ENCODE data around the gene CATSPER1.

DNA sequence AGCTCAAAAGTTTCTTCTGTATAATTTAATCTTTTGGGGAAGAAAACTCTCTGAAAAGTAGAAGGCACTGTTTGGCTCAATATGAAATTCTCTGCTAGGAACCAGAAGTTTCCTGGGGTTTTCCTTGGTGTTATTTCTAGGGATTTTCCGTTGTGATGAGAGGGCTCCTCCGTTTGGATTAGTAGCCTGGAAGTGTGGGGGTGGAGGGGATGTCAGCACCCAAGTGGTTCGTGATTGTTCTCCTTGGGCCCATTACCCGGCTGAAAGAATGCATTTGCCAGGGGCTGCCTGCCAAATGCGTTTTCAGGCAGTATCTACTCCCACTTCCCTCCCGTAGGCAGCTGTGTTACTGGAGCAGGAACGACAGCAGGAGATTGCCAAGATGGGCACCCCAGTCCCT lies 30.2 kb upstream of the CATSPER1 start:
- TF ChIP-seq EZH2phosphoT487 (IDR thresholded peaks at IDR 0.05; ENCODE audit: unreplicated experiment) (no peak), CREB1 (CRISPR knock-in tag; IDR thresholded peaks at IDR 0.05; ENCODE audit: low read depth) (no peak), EZH2 (IDR thresholded peaks at IDR 0.05; ENCODE audit: low read depth, unreplicated experiment) (no peak), POLR2AphosphoS5 (IDR thresholded peaks at IDR 0.05; ENCODE audit: low read depth) (no peak), ZNF462 (CRISPR knock-in tag; IDR thresholded peaks at IDR 0.05) (no peak), JUNB (IDR thresholded peaks at IDR 0.05; ENCODE audit: unreplicated experiment) (no peak), STAT1 (IDR thresholded peaks at IDR 0.05; ENCODE audit: unreplicated experiment) (no peak)
- TF ChIP-seq, protein P1, sequence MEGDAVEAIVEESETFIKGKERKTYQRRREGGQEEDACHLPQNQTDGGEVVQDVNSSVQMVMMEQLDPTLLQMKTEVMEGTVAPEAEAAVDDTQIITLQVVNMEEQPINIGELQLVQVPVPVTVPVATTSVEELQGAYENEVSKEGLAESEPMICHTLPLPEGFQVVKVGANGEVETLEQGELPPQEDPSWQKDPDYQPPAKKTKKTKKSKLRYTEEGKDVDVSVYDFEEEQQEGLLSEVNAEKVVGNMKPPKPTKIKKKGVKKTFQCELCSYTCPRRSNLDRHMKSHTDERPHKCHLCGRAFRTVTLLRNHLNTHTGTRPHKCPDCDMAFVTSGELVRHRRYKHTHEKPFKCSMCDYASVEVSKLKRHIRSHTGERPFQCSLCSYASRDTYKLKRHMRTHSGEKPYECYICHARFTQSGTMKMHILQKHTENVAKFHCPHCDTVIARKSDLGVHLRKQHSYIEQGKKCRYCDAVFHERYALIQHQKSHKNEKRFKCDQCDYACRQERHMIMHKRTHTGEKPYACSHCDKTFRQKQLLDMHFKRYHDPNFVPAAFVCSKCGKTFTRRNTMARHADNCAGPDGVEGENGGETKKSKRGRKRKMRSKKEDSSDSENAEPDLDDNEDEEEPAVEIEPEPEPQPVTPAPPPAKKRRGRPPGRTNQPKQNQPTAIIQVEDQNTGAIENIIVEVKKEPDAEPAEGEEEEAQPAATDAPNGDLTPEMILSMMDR (conservative IDR thresholded peaks at IDR 0.05; ENCODE audit: low read depth in 2 of 2) = no peak
- TF ChIP-seq, protein P2, sequence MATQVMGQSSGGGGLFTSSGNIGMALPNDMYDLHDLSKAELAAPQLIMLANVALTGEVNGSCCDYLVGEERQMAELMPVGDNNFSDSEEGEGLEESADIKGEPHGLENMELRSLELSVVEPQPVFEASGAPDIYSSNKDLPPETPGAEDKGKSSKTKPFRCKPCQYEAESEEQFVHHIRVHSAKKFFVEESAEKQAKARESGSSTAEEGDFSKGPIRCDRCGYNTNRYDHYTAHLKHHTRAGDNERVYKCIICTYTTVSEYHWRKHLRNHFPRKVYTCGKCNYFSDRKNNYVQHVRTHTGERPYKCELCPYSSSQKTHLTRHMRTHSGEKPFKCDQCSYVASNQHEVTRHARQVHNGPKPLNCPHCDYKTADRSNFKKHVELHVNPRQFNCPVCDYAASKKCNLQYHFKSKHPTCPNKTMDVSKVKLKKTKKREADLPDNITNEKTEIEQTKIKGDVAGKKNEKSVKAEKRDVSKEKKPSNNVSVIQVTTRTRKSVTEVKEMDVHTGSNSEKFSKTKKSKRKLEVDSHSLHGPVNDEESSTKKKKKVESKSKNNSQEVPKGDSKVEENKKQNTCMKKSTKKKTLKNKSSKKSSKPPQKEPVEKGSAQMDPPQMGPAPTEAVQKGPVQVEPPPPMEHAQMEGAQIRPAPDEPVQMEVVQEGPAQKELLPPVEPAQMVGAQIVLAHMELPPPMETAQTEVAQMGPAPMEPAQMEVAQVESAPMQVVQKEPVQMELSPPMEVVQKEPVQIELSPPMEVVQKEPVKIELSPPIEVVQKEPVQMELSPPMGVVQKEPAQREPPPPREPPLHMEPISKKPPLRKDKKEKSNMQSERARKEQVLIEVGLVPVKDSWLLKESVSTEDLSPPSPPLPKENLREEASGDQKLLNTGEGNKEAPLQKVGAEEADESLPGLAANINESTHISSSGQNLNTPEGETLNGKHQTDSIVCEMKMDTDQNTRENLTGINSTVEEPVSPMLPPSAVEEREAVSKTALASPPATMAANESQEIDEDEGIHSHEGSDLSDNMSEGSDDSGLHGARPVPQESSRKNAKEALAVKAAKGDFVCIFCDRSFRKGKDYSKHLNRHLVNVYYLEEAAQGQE (IDR thresholded peaks at IDR 0.05; ENCODE audit: unreplicated experiment) = no peak
